SU-DHL-6 (cell line): Measurements from ENCODE around the gene PIP4P1.

Source experiments
- H2AFZ ChIP-seq: fragments of 200-600 bp; sonication (generic); 2 replicates; pipeline ENCODE4 v1.6.1; 2014; ENCODE audit warnings: low read depth, mild to moderate bottlenecking, moderate library complexity, mixed read lengths, antibody characterized with exemption, low read length; ENCODE audit not compliant: severe bottlenecking
- H3F3A ChIP-seq: fragments of 200-600 bp; shearing (Covaris generic); 2 replicates; pipeline ENCODE4 v1.6.0; 2016; ENCODE audit warnings: antibody characterized with exemption, mild to moderate bottlenecking; ENCODE audit not compliant: insufficient read depth
- H3K27ac ChIP-seq: fragments of 200-600 bp; sonication (generic); 2 replicates; pipeline ENCODE4 v1.5.1; 2016; ENCODE audit warnings: low read depth, mild to moderate bottlenecking, low read length, moderate library complexity, mixed read lengths
- H3K27me3 ChIP-seq: fragments of 200-600 bp; sonication (generic), shearing (Covaris generic); 2 replicates; pipeline ENCODE4 v1.6.0; 2014; ENCODE audit warnings: mild to moderate bottlenecking, low read length
- H3K36me3 ChIP-seq: fragments of 200-600 bp; sonication (generic); 2 replicates; pipeline ENCODE4 v1.6.1; 2014; ENCODE audit warnings: mild to moderate bottlenecking, low read length, mixed read lengths
- H3K4me2 ChIP-seq: fragments of 300-600, 200-600 bp; shearing (Covaris generic), sonication (generic); 2 replicates; pipeline ENCODE4 v1.6.0; 2014; ENCODE audit warnings: low read length, low read depth, mild to moderate bottlenecking; ENCODE audit not compliant: poor library complexity, severe bottlenecking
- H3K4me3 ChIP-seq: fragments of 200-600 bp; sonication (generic); 2 replicates; pipeline ENCODE4 v1.5.1; 2014; ENCODE audit warnings: antibody characterized with exemption, low read length, mild to moderate bottlenecking, mixed read lengths; ENCODE audit not compliant: insufficient read depth, poor library complexity, severe bottlenecking
- H3K79me2 ChIP-seq: fragments of 200-600 bp; sonication (generic); 2 replicates; pipeline ENCODE4 v1.6.1; 2014; ENCODE audit warnings: mild to moderate bottlenecking, low read length, moderate library complexity; ENCODE audit not compliant: insufficient read depth
- H3K9ac ChIP-seq: fragments of 200-600 bp; sonication (generic); 2 replicates; pipeline ENCODE4 v1.7.0; 2014; ENCODE audit warnings: mild to moderate bottlenecking, low read length
- H3K9me2 ChIP-seq: fragments of 200-600 bp; sonication (generic); replicated peaks from 2 replicates; pipeline ENCODE4 v1.6.1; 2014; ENCODE audit warnings: low read length; ENCODE audit not compliant: insufficient read depth
- H3K9me3 ChIP-seq: fragments of 200-600 bp; sonication (generic); 2 replicates; pipeline ENCODE4 v1.6.1; 2014; ENCODE audit warnings: low read length, mixed read lengths; ENCODE audit not compliant: insufficient read depth
- H4K20me1 ChIP-seq: fragments of 200-600 bp; sonication (generic); 2 replicates; pipeline ENCODE4 v1.6.1; 2014; ENCODE audit warnings: low read depth, mild to moderate bottlenecking, antibody characterized with exemption, low read length, moderate library complexity, mixed read lengths
- EZH2phosphoT487 ChIP-seq: fragments of 200-600 bp; sonication (generic), shearing (Covaris generic); conservative IDR thresholded peaks from 2 replicates; pipeline ENCODE4 v1.6.1; 2018; ENCODE audit warnings: mild to moderate bottlenecking, antibody characterized with exemption, low read length, moderate library complexity, mixed read lengths
- TF ChIP-seq, protein P1 (sequence below): fragments of 200-600 bp; sonication (generic); IDR thresholded peaks from one replicate; pipeline ENCODE4 v1.5.1; 2017; ENCODE audit warnings: antibody characterized with exemption, mild to moderate bottlenecking, low read length, moderate library complexity; ENCODE audit not compliant: insufficient read depth, poor library complexity, severe bottlenecking

Gene PIP4P1

DNA sequence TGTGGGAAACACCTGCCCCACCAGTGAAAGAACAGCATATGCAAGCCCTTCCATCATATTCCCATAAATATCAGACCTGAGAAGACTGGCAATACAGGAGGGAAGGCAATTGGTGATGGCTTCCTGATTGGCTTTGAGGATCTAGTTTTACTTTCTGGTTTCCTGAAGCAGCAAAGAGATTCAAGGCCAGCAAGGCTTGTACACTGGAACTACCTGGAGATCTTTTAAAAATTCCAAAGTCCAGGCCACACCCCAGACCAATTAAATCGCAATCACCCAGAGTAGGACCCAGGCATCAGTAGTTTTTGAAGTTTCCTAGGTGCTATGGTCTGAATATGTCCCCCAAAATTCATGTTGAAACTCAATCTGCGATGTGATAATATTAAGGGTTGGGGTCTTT is 45.0 kb downstream of the PIP4P1 start:
- TF ChIP-seq EZH2phosphoT487, result no peak
- TF ChIP-seq, protein P1, sequence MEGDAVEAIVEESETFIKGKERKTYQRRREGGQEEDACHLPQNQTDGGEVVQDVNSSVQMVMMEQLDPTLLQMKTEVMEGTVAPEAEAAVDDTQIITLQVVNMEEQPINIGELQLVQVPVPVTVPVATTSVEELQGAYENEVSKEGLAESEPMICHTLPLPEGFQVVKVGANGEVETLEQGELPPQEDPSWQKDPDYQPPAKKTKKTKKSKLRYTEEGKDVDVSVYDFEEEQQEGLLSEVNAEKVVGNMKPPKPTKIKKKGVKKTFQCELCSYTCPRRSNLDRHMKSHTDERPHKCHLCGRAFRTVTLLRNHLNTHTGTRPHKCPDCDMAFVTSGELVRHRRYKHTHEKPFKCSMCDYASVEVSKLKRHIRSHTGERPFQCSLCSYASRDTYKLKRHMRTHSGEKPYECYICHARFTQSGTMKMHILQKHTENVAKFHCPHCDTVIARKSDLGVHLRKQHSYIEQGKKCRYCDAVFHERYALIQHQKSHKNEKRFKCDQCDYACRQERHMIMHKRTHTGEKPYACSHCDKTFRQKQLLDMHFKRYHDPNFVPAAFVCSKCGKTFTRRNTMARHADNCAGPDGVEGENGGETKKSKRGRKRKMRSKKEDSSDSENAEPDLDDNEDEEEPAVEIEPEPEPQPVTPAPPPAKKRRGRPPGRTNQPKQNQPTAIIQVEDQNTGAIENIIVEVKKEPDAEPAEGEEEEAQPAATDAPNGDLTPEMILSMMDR, result no peak
- Histone ChIP-seq H3K4me3 (no peak overlapping the region), H3K4me2 (no peak overlapping the region), H3F3A (peaks cover 15% of the 10 kb centered on the region; the same call in 1 of the 2 replicates), H3K9me3 (no peaks in the 10 kb centered on the region), H3K9ac (no peak overlapping the region), H3K79me2 (peaks cover 6% of the 10 kb centered on the region; the same call in 1 of the 2 replicates), H2AFZ (peak overlapping the region; percentile 29), H4K20me1 (no peaks in the 10 kb centered on the region), H3K27me3 (no peaks in the 10 kb centered on the region), H3K9me2 (no peaks in the 10 kb centered on the region), H3K36me3 (no peaks in the 10 kb centered on the region), H3K27ac (no peak overlapping the region)

DNA sequence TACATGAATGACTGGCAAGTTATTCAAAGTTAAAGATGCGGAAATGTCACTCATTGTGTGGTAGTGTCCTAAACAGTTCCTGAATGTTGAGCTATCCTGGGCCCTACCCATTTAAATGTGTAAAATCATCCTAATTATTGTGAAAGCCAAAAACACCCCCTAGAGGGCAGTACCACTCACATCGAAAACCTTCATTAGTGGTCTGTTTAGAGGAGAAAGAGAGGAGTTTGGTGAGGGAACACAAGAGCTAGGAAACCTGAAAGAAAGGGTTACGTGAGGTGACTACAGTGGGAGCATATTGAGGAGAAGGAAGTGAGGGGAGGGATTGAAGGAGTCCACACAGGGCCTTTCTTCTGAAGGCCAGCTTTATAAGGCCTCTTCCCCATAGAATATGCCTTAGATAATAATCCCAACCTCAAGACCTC is 45.4 kb downstream of the PIP4P1 start:
- no peak overlapping the region for H3K27ac ChIP-seq
- H3K9me2 ChIP-seq, result no peaks in the 10 kb centered on the region
- no peak overlapping the region for H3K4me2 ChIP-seq
- H3K36me3 ChIP-seq, result no peaks in the 10 kb centered on the region
- H3K9me3 ChIP-seq, result no peaks in the 10 kb centered on the region
- peak overlapping the region; percentile 29 for H2AFZ ChIP-seq
- peaks cover 16% of the 10 kb centered on the region; the same call in 1 of the 2 replicates for H3F3A ChIP-seq
- no peak overlapping the region for H3K4me3 ChIP-seq
- no peaks in the 10 kb centered on the region for H4K20me1 ChIP-seq
- TF ChIP-seq, protein P1, result peak; percentile 60
- TF ChIP-seq EZH2phosphoT487, result no peak
- H3K27me3 ChIP-seq, result no peaks in the 10 kb centered on the region
- H3K79me2 ChIP-seq, result peaks cover 6% of the 10 kb centered on the region; the same call in 1 of the 2 replicates
- no peak overlapping the region for H3K9ac ChIP-seq

DNA sequence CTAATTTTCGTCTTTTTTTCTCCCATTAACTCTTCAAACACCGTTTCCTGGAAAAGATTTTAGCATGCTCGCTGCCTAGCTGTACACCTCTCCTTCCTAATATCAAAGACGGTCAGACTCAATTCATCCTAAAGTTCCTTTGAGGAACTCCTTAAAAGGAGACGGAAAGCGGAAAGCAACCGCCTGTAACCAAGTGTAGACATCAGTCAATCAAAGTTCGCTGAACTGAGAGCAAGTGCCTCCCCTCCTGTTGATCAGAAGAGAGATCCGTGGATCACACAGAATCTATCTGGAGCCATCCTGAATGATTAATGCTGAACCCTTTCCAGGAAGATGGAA is 47.5 kb downstream of the PIP4P1 start:
- Histone ChIP-seq H3K4me3 (peak overlapping the region; percentile 84), H3K9ac (peak overlapping the region; percentile 86), H2AFZ (peak overlapping the region; percentile 95), H3K9me3 (no peaks in the 10 kb centered on the region), H3K79me2 (peaks cover 11% of the 10 kb centered on the region), H3K27ac (peak overlapping the region; percentile 59), H3K27me3 (no peaks in the 10 kb centered on the region), H3K9me2 (no peaks in the 10 kb centered on the region), H3F3A (peaks cover 16% of the 10 kb centered on the region; the same call in 1 of the 2 replicates), H3K36me3 (no peaks in the 10 kb centered on the region), H3K4me2 (peak overlapping the region; percentile 97), H4K20me1 (no peaks in the 10 kb centered on the region)
- TF ChIP-seq, protein P1, result no peak
- TF ChIP-seq EZH2phosphoT487, result no peak
